Neural cell (in vitro differentiated cells): ENCODE measurements around the gene ST3GAL5. TPM values are rescaled to one million over a fixed set of nuclear protein-coding genes. Genes with fewer than 3 reads are reported as not detected.

Experiments used
- H2AFZ ChIP-seq: fragments of 200-600, 300-800 bp; sonication (generic), shearing (Covaris generic); 2 replicates; pipeline ENCODE4 v1.6.0; 2014; ENCODE audit warnings: low read depth, mild to moderate bottlenecking, antibody characterized with exemption, low read length, moderate library complexity
- H3F3A ChIP-seq: fragments of 200-600 bp; shearing (Covaris generic); 2 replicates; pipeline ENCODE4 v1.6.1; 2016; ENCODE audit warnings: mild to moderate bottlenecking, moderate library complexity, mixed read lengths, antibody characterized with exemption, low read length; ENCODE audit not compliant: insufficient read depth, poor library complexity, severe bottlenecking
- H3K27ac ChIP-seq: fragments of 200-600, 300-800 bp; sonication (generic), shearing (Covaris generic); 2 replicates; pipeline ENCODE4 v1.5.1; 2014; ENCODE audit warnings: mild to moderate bottlenecking, low read length, moderate library complexity
- H3K27me3 ChIP-seq: fragments of 300-800, 200-600 bp; sonication (generic), shearing (Covaris generic); 2 replicates; pipeline ENCODE4 v1.6.0; 2014; ENCODE audit warnings: mild to moderate bottlenecking, low read depth, low read length, moderate library complexity; ENCODE audit not compliant: insufficient read depth
- H3K36me3 ChIP-seq: fragments of 300-800, 200-600 bp; sonication (generic), shearing (Covaris generic); 2 replicates; pipeline ENCODE4 v1.5.1; 2014; ENCODE audit warnings: mild to moderate bottlenecking, antibody characterized with exemption, low read length, moderate library complexity; ENCODE audit not compliant: insufficient read depth
- H3K4me2 ChIP-seq: fragments of 300-800, 200-600 bp; sonication (generic), shearing (Covaris generic); 2 replicates; pipeline ENCODE4 v1.6.0; 2014; ENCODE audit warnings: mild to moderate bottlenecking, low read length
- H3K4me3 ChIP-seq: fragments of 300-800, 200-600 bp; sonication (generic), shearing (Covaris generic); 2 replicates; pipeline ENCODE4 v1.5.1; 2014; ENCODE audit warnings: mild to moderate bottlenecking, low read length, moderate library complexity
- H3K79me2 ChIP-seq: fragments of 200-600 bp; shearing (Covaris generic); replicated peaks from 2 replicates; pipeline ENCODE4 v1.6.0; 2014; ENCODE audit warnings: mild to moderate bottlenecking, low read length, moderate library complexity; ENCODE audit not compliant: insufficient read depth
- H3K9ac ChIP-seq: fragments of 300-800, 200-600 bp; sonication (generic), shearing (Covaris generic); 2 replicates; pipeline ENCODE4 v1.6.1; 2016; ENCODE audit warnings: mild to moderate bottlenecking, low read length, mixed read lengths
- H3K9me2 ChIP-seq: fragments of 200-600 bp; shearing (Covaris generic); 2 replicates; pipeline ENCODE4 v1.6.1; 2016; ENCODE audit warnings: mild to moderate bottlenecking, low read length, mixed read lengths; ENCODE audit not compliant: insufficient read depth
- H3K9me3 ChIP-seq: fragments of 200-600, 300-800 bp; sonication (generic), shearing (Covaris generic); 2 replicates; pipeline ENCODE4 v1.6.1; 2016; ENCODE audit warnings: mild to moderate bottlenecking, mixed run types, low read length, moderate library complexity, mixed read lengths
- H4K20me1 ChIP-seq: fragments of 200-600 bp; shearing (Covaris generic); 2 replicates; pipeline ENCODE4 v1.6.1; 2016; ENCODE audit warnings: mild to moderate bottlenecking, mixed run types; ENCODE audit not compliant: insufficient read depth
- CTCF ChIP-seq: fragments of 450-650 bp; IDR thresholded peaks from 2 replicates; pipeline ENCODE4 v1.5.1; 2014; ENCODE audit warnings: antibody characterized with exemption, mild to moderate bottlenecking, moderate library complexity; ENCODE audit not compliant: poor library complexity, severe bottlenecking
- EP300 ChIP-seq: fragments of 450-650 bp; conservative IDR thresholded peaks from 2 replicates; pipeline ENCODE4 v1.6.1; 2014; ENCODE audit warnings: antibody characterized with exemption, mild to moderate bottlenecking, moderate library complexity; ENCODE audit not compliant: poor library complexity, severe bottlenecking
- EZH2 ChIP-seq: fragments of 200-600, 300-800 bp; shearing (Covaris generic), sonication (generic); IDR thresholded peaks from 2 replicates; pipeline ENCODE4 v1.6.1; 2014; ENCODE audit warnings: antibody characterized with exemption, low read length, borderline replicate concordance, mild to moderate bottlenecking; ENCODE audit not compliant: insufficient read depth, poor library complexity, severe bottlenecking
- MXI1 ChIP-seq: fragments of 450-650 bp; conservative IDR thresholded peaks from 2 replicates; pipeline ENCODE4 v1.6.1; 2014; ENCODE audit warnings: antibody characterized with exemption, mild to moderate bottlenecking; ENCODE audit not compliant: poor library complexity, severe bottlenecking
- POLR2AphosphoS5 ChIP-seq: IDR thresholded peaks from 2 replicates; pipeline ENCODE4 v1.6.1; 2012
- RAD21 ChIP-seq: fragments of 450-650 bp; conservative IDR thresholded peaks from 2 replicates; pipeline ENCODE4 v1.6.1; 2014; ENCODE audit warnings: antibody characterized with exemption, mild to moderate bottlenecking, moderate library complexity
- REST ChIP-seq: IDR thresholded peaks from 2 replicates; pipeline ENCODE4 v1.6.1; 2012; ENCODE audit warnings: borderline replicate concordance
- SMC3 ChIP-seq: fragments of 450-650 bp; conservative IDR thresholded peaks from 2 replicates; pipeline ENCODE4 v1.6.1; 2014; ENCODE audit warnings: antibody characterized with exemption, mild to moderate bottlenecking, moderate library complexity; ENCODE audit not compliant: poor library complexity
- TAF1 ChIP-seq: IDR thresholded peaks from 2 replicates; pipeline ENCODE4 v1.6.1; 2012; ENCODE audit warnings: low read depth
- polyA plus RNA-seq: library from polyadenylated mRNA; depleted of rRNA; stranded (reverse); fragments of >200 nt; gene quantifications from 2 replicates; pipeline ENCODE4 v1.2.3, GENCODE V29; 2014

Gene ST3GAL5
- polyA plus RNA-seq, 1 donor from 2014 or later = 55.6 TPM

- no peak overlapping the region for H2AFZ ChIP-seq
These were observed 92.2 kb downstream of the ST3GAL5 start for GRCh38 chr2:85796341-85797262.

GRCh38 chr2:85796046-85796340 is 92.8 kb downstream of the ST3GAL5 start:
- no peaks in the 10 kb centered on the region for H4K20me1 ChIP-seq
- H3K27ac ChIP-seq = no peak overlapping the region
- H2AFZ ChIP-seq = no peak overlapping the region
- TF ChIP-seq MXI1 = no peak
- no peak for TF ChIP-seq EZH2
- TF ChIP-seq POLR2AphosphoS5 = no peak
- TF ChIP-seq TAF1 = no peak
- no peak for TF ChIP-seq SMC3
- no peak for TF ChIP-seq CTCF
- no peak for TF ChIP-seq REST
- TF ChIP-seq RAD21 = no peak
- no peak for TF ChIP-seq EP300
- H3K79me2 ChIP-seq = no peaks in the 10 kb centered on the region
- H3K4me2 ChIP-seq = no peak overlapping the region
- no peaks in the 10 kb centered on the region for H3K9me3 ChIP-seq
- no peaks in the 10 kb centered on the region for H3F3A ChIP-seq
- H3K9ac ChIP-seq = no peak overlapping the region
- H3K36me3 ChIP-seq = no peaks in the 10 kb centered on the region
- no peak overlapping the region for H3K4me3 ChIP-seq
- no peaks in the 10 kb centered on the region for H3K9me2 ChIP-seq
- H3K27me3 ChIP-seq = no peaks in the 10 kb centered on the region

More at GRCh38 chr2:85796341-85797262, 92.2 kb downstream of the ST3GAL5 start:
- H3K27me3 ChIP-seq = no peaks in the 10 kb centered on the region
- no peaks in the 10 kb centered on the region for H4K20me1 ChIP-seq
- no peak overlapping the region for H3K9ac ChIP-seq
- no peaks in the 10 kb centered on the region for H3K9me3 ChIP-seq
- H3K4me2 ChIP-seq = no peak overlapping the region
- H3K36me3 ChIP-seq = no peaks in the 10 kb centered on the region
- no peak for TF ChIP-seq MXI1
- H3K79me2 ChIP-seq = no peaks in the 10 kb centered on the region
- H3F3A ChIP-seq = no peaks in the 10 kb centered on the region
- H3K4me3 ChIP-seq = no peak overlapping the region
- no peaks in the 10 kb centered on the region for H3K9me2 ChIP-seq
- H3K27ac ChIP-seq = no peak overlapping the region
